AG20443 (cell line): ENCODE results near the gene PAGE2B.
"Not testable (repeated sequence)": the region's sequence is repeated elsewhere in the genome, so short reads cannot be mapped to it uniquely, and the experiment has no call there.

Experiments
- DNase-seq: peaks from one replicate; pipeline ENCODE4 v3.0.0; 2012; ENCODE audit warnings: low spot score, mixed read lengths

The PAGE2B gene

DNA sequence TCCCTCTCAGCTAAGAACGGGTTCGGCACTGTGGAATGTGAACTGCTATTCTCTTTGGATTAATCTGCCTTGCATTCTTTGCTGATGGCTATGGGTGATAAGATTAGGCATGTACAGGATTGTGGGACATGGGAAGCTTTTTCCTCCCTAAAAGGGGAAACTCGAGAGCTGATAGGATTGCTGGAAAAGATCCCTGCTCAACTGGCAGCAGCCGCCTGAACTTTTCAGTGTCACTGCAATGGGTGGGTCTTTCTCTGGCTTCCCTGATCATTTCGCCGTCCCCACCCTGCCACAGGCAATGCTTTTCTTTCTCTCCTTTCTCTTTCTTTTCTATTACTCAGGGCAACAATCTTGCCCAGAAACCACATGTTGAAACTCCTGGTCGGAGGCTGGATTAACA lies 34.5 kb downstream of the PAGE2B start:
- DNase-seq, result no peak

DNA sequence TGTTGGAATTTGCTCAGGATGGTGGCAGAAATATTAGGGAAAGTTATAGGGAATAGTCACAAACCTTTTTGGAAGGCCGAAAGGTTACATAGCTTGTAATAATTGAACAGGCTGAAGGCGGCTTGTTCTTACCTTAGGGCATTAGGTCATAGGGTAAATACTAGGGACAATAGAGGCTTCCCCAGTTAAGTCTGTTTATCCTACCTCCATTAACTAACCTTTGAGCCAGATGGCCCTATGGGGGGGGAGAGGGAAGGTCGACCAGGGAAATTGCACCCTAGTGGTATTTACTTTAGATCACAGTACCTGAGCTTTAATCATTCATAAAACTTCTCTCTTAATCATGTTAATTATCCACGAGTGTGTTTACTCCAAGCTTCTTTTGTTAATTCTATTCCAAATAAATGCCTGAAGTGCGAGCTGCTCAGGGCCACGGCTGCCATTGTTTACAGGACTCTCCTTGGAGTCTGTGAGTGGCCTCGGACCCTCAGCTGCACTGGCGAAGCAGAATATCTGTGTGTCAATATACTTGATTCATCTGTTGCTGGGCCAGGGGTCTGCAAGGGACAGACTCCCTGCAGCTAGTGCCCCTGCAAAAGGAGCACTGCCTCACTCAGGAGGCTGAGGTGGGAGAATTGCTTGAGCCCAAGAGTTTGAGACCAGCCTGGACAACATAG lies 36.9 kb downstream of the PAGE2B start:
- no peak for DNase-seq

DNA sequence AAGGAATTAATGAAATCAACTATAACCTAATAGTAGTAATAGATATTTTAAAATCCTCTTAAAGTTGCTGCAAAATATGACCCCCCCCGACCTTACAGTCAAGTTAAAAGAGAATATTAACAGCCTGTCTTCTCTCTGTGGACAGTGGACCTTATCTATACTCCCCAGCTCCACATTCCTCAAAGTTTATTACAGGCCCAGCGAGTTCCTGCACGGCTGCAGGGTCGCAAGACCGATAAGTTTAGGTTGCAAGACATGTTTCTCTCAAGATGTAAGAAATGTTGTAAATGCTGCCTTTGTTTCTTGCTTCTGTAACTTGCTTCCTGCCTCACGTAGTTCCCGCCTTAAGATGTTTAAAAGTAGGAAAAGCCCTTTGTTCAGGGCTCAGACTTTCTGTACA lies 41.8 kb downstream of the PAGE2B start:
- DNase-seq, result not testable (repeated sequence)

DNA sequence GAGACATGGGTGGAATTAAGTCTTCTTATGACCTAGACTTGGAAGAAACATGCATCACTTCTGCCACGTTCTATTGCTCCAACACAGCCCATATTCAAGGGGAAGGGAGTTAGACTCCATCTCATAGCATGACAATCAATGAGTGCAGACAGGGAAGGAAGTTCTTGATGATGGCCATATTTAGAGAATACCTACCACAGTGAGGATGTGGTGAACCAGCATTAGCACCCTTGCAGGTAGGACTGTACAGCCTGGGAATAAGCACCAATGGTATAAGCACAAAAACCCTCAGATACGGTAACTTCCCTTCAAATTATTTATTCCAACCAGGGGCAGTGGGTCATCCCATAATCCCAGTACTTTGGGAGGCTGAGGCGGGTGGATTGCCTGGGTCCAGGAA lies 43.7 kb downstream of the PAGE2B start:
- DNase-seq, result no peak

DNA sequence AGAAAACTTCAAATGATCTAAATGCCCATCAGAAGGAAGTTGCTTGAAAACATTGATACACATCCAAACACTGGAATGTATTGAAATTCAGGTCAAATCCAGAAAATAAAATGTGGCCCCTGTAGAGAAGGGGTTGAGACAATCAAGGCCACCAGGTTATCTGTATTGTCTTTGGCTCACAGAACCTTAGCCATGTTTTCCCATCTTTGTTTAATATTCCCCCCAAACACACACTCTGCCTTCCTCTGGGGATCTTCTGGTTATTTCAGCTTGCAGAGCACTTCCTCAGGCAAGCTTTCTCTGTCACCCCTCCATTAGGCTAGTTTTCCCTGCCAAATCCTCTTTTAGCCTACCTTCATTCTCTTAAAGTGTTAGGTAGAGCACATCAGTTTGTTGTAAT lies 44.4 kb downstream of the PAGE2B start:
- no peak for DNase-seq

DNA sequence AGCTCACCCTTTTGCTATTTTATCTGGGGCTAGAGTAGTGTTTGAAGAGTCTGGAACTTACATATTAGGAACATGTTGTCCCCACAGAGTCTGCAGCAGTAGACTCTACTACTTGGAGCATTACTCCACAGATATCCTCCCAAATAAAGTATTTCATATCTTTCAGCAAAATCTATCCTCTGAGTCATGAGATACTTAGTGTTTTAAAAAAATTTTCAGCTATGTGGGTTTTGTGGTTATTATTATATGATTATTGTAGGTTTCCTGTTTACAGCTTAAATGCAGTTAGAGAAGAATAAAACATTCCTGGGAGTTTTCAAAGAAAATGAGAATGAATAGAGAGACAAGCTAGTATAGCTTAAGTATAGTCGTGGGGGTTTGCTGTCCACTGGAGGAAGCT lies 44.9 kb downstream of the PAGE2B start:
- no peak for DNase-seq

DNA sequence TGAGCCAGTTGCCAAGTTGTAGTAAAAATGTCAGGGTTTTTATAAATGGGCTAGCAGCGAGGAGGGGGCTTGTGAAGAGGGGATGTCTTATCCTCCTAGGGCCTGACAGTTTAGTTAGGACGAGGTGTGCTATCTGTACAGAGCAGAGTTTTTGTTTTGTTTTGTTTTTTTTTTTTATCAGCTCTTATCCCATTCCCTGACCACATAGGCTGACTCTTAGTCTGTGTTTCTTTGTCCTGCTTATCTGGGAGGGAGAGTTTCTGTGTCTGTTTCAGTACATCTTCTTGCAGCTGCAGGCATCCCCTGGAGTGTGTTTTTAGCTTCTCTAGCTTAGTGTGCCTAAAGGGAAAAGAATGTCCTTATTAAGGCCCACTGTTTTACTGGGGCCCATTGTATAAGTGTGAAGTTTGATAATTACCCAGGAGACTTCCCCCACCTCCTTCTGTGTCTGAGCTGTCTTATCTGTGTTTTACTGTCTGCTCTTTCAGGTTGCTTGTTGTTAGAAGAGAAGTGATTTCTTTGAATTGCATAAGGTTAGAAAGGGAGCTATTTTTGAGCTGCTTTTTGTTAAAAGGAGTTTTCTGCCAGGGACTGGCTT lies 46.0 kb downstream of the PAGE2B start:
- DNase-seq, result no peak

DNA sequence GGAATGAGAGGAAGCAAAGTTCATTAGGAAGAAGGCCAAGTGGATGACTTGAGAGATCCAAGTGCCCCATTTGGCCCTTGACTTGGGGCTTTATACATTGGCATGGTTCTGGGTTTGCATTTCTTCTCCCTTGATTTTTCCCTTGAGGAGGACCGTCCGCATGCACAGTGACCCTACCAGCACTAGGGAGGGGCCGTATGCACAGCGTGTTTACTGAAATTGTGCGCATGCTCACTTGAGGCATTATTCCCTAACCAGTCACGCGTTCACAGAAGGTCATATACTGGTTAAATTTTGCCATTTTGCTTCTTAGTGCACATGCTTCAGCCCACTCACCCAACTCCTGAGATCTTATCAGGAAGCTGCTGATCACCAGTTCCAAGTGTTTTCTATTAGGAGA lies 49.1 kb downstream of the PAGE2B start:
- DNase-seq, result no peak

DNA sequence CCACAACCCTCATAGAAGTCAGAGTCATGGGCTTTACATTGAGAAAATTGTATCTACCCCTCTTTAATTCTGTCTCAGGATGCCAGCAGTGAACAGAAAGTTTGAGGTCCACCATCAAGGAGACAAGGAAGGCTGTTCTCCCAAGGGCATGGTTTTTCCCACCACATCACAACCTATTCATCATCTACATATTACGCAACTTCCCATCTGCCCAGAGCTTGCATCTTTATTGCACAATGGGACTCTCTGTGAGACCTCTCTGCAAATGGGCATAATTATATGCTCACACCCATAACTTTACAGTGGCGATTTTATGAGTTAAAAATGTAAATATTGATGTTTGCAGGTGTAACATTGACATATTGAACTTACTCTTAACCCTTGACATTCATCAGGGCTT lies 52.9 kb downstream of the PAGE2B start:
- no peak for DNase-seq
